PFSK-1 (cell line): ENCODE results near the gene NRXN3.

Source experiments
- FOXP2 ChIP-seq: optimal IDR thresholded peaks from 2 replicates; pipeline ENCODE3; 2011; ENCODE audit warnings: borderline replicate concordance, control low read depth, inconsistent platforms; ENCODE audit not compliant: insufficient read depth; ENCODE audit errors: extremely low read length, extremely low read depth
- POLR2AphosphoS5 ChIP-seq: IDR thresholded peaks from 2 replicates; pipeline ENCODE4 v1.6.1; 2012; ENCODE audit warnings: low read depth, mild to moderate bottlenecking, control low read depth, low read length, moderate library complexity
- SIN3A ChIP-seq: IDR thresholded peaks from 2 replicates; pipeline ENCODE4 v1.6.1; 2012; ENCODE audit warnings: mild to moderate bottlenecking, low read length, moderate library complexity, borderline replicate concordance; ENCODE audit not compliant: insufficient read depth
- TAF1 ChIP-seq: IDR thresholded peaks from 2 replicates; pipeline ENCODE4 v1.6.1; 2012; ENCODE audit warnings: low read length, control low read depth, borderline replicate concordance; ENCODE audit not compliant: insufficient read depth
- TF ChIP-seq, protein P1 (sequence below), 2 experiments: IDR thresholded peaks; 2 replicates each; pipeline versions ENCODE4 v1.6.1 to v1.8.0; 2011 to 2012; ENCODE audit warnings: low read depth in 2 of 2, low read length in 2 of 2, control low read depth in 1 of 2, inconsistent platforms in 1 of 2, mild to moderate bottlenecking in 1 of 2, moderate library complexity in 1 of 2; ENCODE audit not compliant: insufficient read depth in 1 of 2

The NRXN3 gene

GRCh38 chr14:79708426-79709388 lies 1538.5 kb downstream of the NRXN3 start:
- TF ChIP-seq, protein P1, sequence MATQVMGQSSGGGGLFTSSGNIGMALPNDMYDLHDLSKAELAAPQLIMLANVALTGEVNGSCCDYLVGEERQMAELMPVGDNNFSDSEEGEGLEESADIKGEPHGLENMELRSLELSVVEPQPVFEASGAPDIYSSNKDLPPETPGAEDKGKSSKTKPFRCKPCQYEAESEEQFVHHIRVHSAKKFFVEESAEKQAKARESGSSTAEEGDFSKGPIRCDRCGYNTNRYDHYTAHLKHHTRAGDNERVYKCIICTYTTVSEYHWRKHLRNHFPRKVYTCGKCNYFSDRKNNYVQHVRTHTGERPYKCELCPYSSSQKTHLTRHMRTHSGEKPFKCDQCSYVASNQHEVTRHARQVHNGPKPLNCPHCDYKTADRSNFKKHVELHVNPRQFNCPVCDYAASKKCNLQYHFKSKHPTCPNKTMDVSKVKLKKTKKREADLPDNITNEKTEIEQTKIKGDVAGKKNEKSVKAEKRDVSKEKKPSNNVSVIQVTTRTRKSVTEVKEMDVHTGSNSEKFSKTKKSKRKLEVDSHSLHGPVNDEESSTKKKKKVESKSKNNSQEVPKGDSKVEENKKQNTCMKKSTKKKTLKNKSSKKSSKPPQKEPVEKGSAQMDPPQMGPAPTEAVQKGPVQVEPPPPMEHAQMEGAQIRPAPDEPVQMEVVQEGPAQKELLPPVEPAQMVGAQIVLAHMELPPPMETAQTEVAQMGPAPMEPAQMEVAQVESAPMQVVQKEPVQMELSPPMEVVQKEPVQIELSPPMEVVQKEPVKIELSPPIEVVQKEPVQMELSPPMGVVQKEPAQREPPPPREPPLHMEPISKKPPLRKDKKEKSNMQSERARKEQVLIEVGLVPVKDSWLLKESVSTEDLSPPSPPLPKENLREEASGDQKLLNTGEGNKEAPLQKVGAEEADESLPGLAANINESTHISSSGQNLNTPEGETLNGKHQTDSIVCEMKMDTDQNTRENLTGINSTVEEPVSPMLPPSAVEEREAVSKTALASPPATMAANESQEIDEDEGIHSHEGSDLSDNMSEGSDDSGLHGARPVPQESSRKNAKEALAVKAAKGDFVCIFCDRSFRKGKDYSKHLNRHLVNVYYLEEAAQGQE (IDR thresholded peaks at IDR 0.05; ENCODE audit: insufficient read depth in 1 of 2, low read depth in 2 of 2, low read length in 2 of 2): no peak
- TF ChIP-seq SIN3A: no peak
- no peak for TF ChIP-seq TAF1
- TF ChIP-seq POLR2AphosphoS5: no peak
- no peak for TF ChIP-seq FOXP2

GRCh38 chr14:79709573-79709972 lies 1539.4 kb downstream of the NRXN3 start:
- no peak for TF ChIP-seq SIN3A
- no peak for TF ChIP-seq FOXP2
- no peak for TF ChIP-seq POLR2AphosphoS5
- no peak for TF ChIP-seq TAF1
- TF ChIP-seq, protein P1 (IDR thresholded peaks at IDR 0.05; ENCODE audit: insufficient read depth in 1 of 2, low read depth in 2 of 2, low read length in 2 of 2): no peak

DNA sequence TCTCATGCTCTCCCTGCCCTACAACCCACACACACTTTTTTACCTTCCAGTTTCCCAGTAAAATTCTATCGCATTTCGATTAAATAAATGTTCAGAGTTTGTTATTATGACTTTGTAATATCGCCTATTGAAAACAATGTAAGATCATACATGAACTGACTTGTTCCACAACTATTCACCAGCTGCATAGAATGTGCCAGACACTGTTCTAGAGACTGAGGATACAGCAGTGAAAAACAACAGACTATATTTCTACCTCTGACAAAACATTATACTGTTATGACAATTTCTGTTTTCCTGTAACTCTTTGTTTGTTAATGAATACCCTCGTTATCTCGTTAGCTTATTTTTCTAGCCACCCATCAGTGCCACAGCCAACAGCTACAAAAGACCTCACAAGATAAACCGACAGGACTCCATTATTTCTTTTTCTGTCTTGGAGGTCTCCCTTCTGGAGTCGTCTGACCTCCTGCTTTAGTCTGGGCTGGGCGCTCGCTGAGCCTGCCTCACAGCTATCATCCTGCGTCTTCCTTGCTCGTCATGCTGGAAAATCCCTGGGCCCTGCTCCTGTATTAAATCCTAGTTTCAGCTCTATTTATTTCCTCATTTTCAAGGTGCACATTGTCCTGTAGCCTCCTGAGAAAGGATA lies 1542.3 kb downstream of the NRXN3 start:
- TF ChIP-seq POLR2AphosphoS5: no peak
- TF ChIP-seq FOXP2: no peak
- TF ChIP-seq, protein P1 (IDR thresholded peaks at IDR 0.05; ENCODE audit: insufficient read depth in 1 of 2, low read depth in 2 of 2, low read length in 2 of 2): no peak
- TF ChIP-seq SIN3A: no peak
- TF ChIP-seq TAF1: no peak

- TF ChIP-seq POLR2AphosphoS5 (no peak), TAF1 (no peak), FOXP2 (no peak), SIN3A (no peak)
- TF ChIP-seq, protein P1 (IDR thresholded peaks at IDR 0.05; ENCODE audit: insufficient read depth in 1 of 2, low read depth in 2 of 2, low read length in 2 of 2): no peak
These were observed 1551.4 kb downstream of the NRXN3 start for GRCh38 chr14:79721399-79722084.
